Pericardium fibroblast (primary cell): ENCODE data around the gene ANKRD36C. TPM values are rescaled to one million over a fixed set of nuclear protein-coding genes. Genes with fewer than 3 reads are reported as not detected.

ENCODE experiments used
- total RNA-seq: library from RNA; depleted of rRNA; stranded (reverse); fragments of >200 nt; gene quantifications from 2 replicates; pipeline ENCODE4 v1.2.3, GENCODE V29; 2015

The ANKRD36C gene
- total RNA-seq, result 4.7 and 5.1 TPM in 2 replicates

DNA sequence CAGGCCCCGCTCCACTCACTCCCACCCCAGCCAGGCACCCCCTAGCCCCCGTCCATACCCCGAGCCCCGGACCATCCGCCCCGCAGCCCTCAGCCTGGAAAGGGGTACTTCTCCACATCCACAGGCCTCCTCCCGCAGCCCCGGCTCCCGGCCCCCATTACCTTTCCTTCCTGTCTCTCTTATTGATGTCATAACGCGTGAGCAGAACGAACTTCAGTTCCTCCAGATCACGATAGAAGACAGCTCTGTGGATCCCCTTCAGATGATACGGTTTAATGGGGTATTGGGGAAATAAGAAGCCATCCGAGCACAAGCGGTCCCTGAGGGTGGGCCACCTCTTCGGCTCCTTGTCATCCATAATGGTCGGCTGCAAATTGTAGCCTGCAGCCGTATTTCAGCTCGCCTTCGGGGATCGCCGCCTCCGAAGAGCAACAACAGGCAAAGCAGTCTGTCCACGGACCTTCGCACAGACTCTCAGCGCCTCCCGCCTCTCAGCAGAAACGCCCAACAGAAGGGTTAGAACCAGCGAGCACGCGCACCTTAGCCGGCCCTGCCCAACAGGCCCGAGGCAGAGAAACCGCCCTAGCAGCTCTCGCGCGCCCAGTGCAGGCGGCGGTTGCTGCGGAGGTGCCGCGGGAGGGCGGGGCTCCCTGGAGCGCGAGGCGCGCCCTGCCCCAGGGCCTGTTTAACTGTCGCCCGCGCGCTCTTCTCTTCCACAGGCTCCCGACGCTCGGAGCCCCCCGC lies at the start of gene ANKRD36C:
ANKRD36C (minus strand) TSS at position 474 of the 744 bp plus-strand sequence; CDS start at position 358, 116 bp downstream.

DNA sequence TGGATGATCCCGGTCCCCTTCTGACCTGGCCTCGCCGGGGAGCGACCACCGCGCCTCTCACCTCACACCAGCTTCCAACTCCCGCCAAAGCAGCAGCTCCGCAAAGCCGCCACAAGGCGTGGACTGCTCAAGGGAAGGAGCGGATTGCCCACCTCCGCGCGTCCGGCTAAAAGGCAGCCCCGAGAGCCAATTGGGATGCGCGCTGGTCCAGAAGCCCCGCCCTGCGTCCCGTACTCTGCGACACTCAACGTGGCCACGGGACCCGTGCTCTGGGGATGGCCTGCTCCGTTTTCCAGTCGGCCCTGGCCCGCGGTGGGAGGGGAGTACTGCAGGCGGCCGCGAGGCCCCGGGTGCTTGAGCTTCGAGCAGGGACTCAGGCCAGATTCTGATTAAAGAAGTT lies 43.2 kb upstream of the ANKRD36C start, which contains the start of gene GPAT2:
GPAT2 (minus strand) TSS at position 125 of the 400 bp plus-strand sequence. CDS start 2,557 bp downstream, outside the sequence.

Other genes with a start within 250 kb of the ANKRD36C start
- 1.3 and 3.7 TPM in 2 replicates for gene GPAT2, start 43.1 kb upstream of the ANKRD36C start, total RNA-seq
- under 0.01 TPM in 1 of 2 replicates, not detected in the other for gene ADRA2B, start 124.7 kb upstream of the ANKRD36C start, total RNA-seq
- not detected in 2 replicates for gene ASTL, start 146.7 kb upstream of the ANKRD36C start, total RNA-seq
- gene DUSP2, start 153.6 kb upstream of the ANKRD36C start, total RNA-seq, result 3.5 and 6.6 TPM in 2 replicates
- 63.6 and 74.2 TPM in 2 replicates for gene STARD7, start 217.0 kb upstream of the ANKRD36C start, total RNA-seq